Activated CD4-positive, alpha-beta T cell treated with anti-CD3 and anti-CD28 coated beads for 36 hours (primary cell): ENCODE data around the gene SLX4IP. TPM values are rescaled to one million over a fixed set of nuclear protein-coding genes. Genes with fewer than 3 reads are reported as not detected.
A peak's percentile ranks its signal among the peaks of the same experiment; 100 is the strongest.

Source experiments
- ATAC-seq: fragments of 200-7000 bp; cut with Tn5 transposase; one replicate; pipeline ENCODE4 v1.10.0; 2021; ENCODE audit warnings: mild to moderate bottlenecking, moderate library complexity
- CTCF ChIA-PET: fragments of 350-600 bp; sonication (Branson Sonifier 250); formaldehyde crosslinking; loops from one replicate; lab custom pipeline; 2021; ENCODE audit warnings: antibody characterized with exemption; lab: Charles Lee
- POLR2A ChIA-PET: fragments of 350-600 bp; sonication (Branson Sonifier 250); formaldehyde crosslinking; loops from one replicate; lab custom pipeline; 2021; ENCODE audit warnings: antibody characterized with exemption, inconsistent platforms; lab: Charles Lee
- DNase-seq: peaks from one replicate; pipeline ENCODE4 v3.0.0-alpha.2; 2020
- H3K27ac Mint-ChIP-seq: one replicate; pipeline ENCODE4 v1.8.0; 2021; ENCODE audit warnings: mixed read lengths
- H3K27me3 Mint-ChIP-seq: one replicate; pipeline ENCODE4 v1.8.0; 2021; ENCODE audit warnings: mixed read lengths
- H3K36me3 Mint-ChIP-seq: one replicate; pipeline ENCODE4 v1.8.0; 2021; ENCODE audit warnings: low read depth, mixed read lengths
- H3K4me1 Mint-ChIP-seq: one replicate; pipeline ENCODE4 v1.8.0; 2021; ENCODE audit warnings: mixed read lengths
- H3K4me3 Mint-ChIP-seq: one replicate; pipeline ENCODE4 v1.8.0; 2021; ENCODE audit warnings: mild to moderate bottlenecking, moderate library complexity, mixed read lengths
- H3K9me3 Mint-ChIP-seq: one replicate; pipeline ENCODE4 v1.8.0; 2021; ENCODE audit warnings: low read depth, mixed read lengths
- intact Hi-C, 2 experiments: fragments of 100-400 bp; cut with DNase I in 1 of 2; cut with micrococcal nuclease in 1 of 2; formaldehyde crosslinking; loops; one replicate each; pipeline versions ENCODE4 v1.14.2 to v1.15.1; 2022 to 2024; cut with DNase I, micrococcal nuclease
- total RNA-seq, 2 experiments: library from RNA; stranded (reverse); gene quantifications; one replicate each; pipeline ENCODE4 v1.2.3, GENCODE V29; 2021

The SLX4IP gene
- total RNA-seq, 2 experiments from 2014 or later = 7.4 to 7.8 TPM

GRCh38 chr20:10467681-10468339 lies 32.7 kb downstream of the SLX4IP start:
- Mint-ChIP-seq H3K4me3 (no peak overlapping the region), H3K36me3 (peaks cover 16% of the 10 kb centered on the region), H3K27me3 (no peaks in the 10 kb centered on the region), H3K9me3 (no peaks in the 10 kb centered on the region), H3K27ac (no peak overlapping the region), H3K4me1 (peaks cover 6% of the 10 kb centered on the region)
- ATAC-seq (no peak), DNase-seq (no peak)
- POLR2A ChIA-PET = interaction anchor here (0.7 kb wide), 1 partner anchor 34 kb away, joined by 3 read pairs; no protein-coding TSS in a partner anchor
- intact Hi-C loops = loop anchor here in 1 of 2 experiments (5.0 kb wide), 1 partner anchor 1074 kb away; no protein-coding TSS in a partner anchor
- CTCF ChIA-PET = interaction anchor here (0.7 kb wide), 1 partner anchor 21 kb away, joined by 3 read pairs; no protein-coding TSS in a partner anchor

GRCh38 chr20:10468340-10468845 lies 33.3 kb downstream of the SLX4IP start:
- DNase-seq (no peak), ATAC-seq (no peak)
- intact Hi-C loops = loop anchor here in 1 of 2 experiments (5.0 kb wide), 1 partner anchor 1074 kb away; no protein-coding TSS in a partner anchor
- no peaks in the 10 kb centered on the region for H3K27me3 Mint-ChIP-seq
- H3K36me3 Mint-ChIP-seq = peaks cover 11% of the 10 kb centered on the region
- POLR2A ChIA-PET = interaction anchor here (0.7 kb wide), 1 partner anchor 35 kb away, joined by 3 read pairs; no protein-coding TSS in a partner anchor
- no peaks in the 10 kb centered on the region for H3K9me3 Mint-ChIP-seq
- CTCF ChIA-PET = interaction anchor here (0.8 kb wide), 2 partner anchors 35 to 116 kb away, joined by 3 read pairs; no protein-coding TSS in a partner anchor
- no peak overlapping the region for H3K27ac Mint-ChIP-seq
- no peak overlapping the region for H3K4me3 Mint-ChIP-seq
- peaks cover 5% of the 10 kb centered on the region for H3K4me1 Mint-ChIP-seq

- CTCF ChIA-PET = interaction anchor here (0.8 kb wide), 2 partner anchors 34 to 117 kb away, joined by 3 read pairs; no protein-coding TSS in a partner anchor
- POLR2A ChIA-PET = no interaction called here
- Mint-ChIP-seq H3K36me3 (peaks cover 4% of the 10 kb centered on the region), H3K27me3 (no peaks in the 10 kb centered on the region), H3K27ac (no peak overlapping the region), H3K4me3 (no peak overlapping the region), H3K9me3 (no peaks in the 10 kb centered on the region), H3K4me1 (peaks cover 5% of the 10 kb centered on the region)
- ATAC-seq (no peak), DNase-seq (no peak)
- intact Hi-C loops = loop anchor here in 1 of 2 experiments (1.0 to 5.0 kb wide), 2 partner anchors 67 to 1073 kb away; no protein-coding TSS in a partner anchor
Measured at GRCh38 chr20:10469056-10469455, 34.0 kb downstream of the SLX4IP start.

GRCh38 chr20:10469599-10469998 lies 34.5 kb downstream of the SLX4IP start:
- Mint-ChIP-seq H3K4me3 (no peak overlapping the region), H3K27me3 (no peaks in the 10 kb centered on the region), H3K9me3 (no peaks in the 10 kb centered on the region), H3K27ac (no peak overlapping the region), H3K4me1 (peaks cover 5% of the 10 kb centered on the region), H3K36me3 (peaks cover 4% of the 10 kb centered on the region)
- intact Hi-C loops = loop anchor here in 1 of 2 experiments (1.0 to 5.0 kb wide), 2 partner anchors 67 to 1073 kb away; no protein-coding TSS in a partner anchor
- POLR2A ChIA-PET = no interaction called here
- DNase-seq (peak; percentile 31), ATAC-seq (peak; percentile 64)
- CTCF ChIA-PET = no interaction called here

GRCh38 chr20:10470276-10470675 lies 35.2 kb downstream of the SLX4IP start:
- Mint-ChIP-seq H3K36me3 (peaks cover 2% of the 10 kb centered on the region), H3K4me1 (peaks cover 5% of the 10 kb centered on the region), H3K9me3 (no peaks in the 10 kb centered on the region), H3K27me3 (no peaks in the 10 kb centered on the region), H3K4me3 (no peak overlapping the region), H3K27ac (no peak overlapping the region)
- no peak for ATAC-seq
- ChIA-PET CTCF (no interaction called here), POLR2A (no interaction called here)
- DNase-seq = no peak
- intact Hi-C loops = no loop called here

GRCh38 chr20:10472871-10473270 lies 37.8 kb downstream of the SLX4IP start:
- H3K27ac Mint-ChIP-seq = no peak overlapping the region
- peaks cover 2% of the 10 kb centered on the region for H3K36me3 Mint-ChIP-seq
- H3K4me3 Mint-ChIP-seq = no peak overlapping the region
- ATAC-seq = no peak
- no peak for DNase-seq
- H3K9me3 Mint-ChIP-seq = no peaks in the 10 kb centered on the region
- intact Hi-C loops = no loop called here
- POLR2A ChIA-PET = interaction anchor here (0.7 kb wide), 1 partner anchor 863 kb away, joined by 3 read pairs; no protein-coding TSS in a partner anchor
- CTCF ChIA-PET = interaction anchor here (0.8 kb wide), 1 partner anchor 52 kb away, joined by 3 read pairs; no protein-coding TSS in a partner anchor
- peaks cover 8% of the 10 kb centered on the region for H3K4me1 Mint-ChIP-seq
- H3K27me3 Mint-ChIP-seq = no peaks in the 10 kb centered on the region

GRCh38 chr20:10474606-10475184 lies 39.6 kb downstream of the SLX4IP start:
- CTCF ChIA-PET = interaction anchor here (0.8 to 1.2 kb wide), 2 partner anchors 62 to 174 kb away, joined by 3 to 4 read pairs; no protein-coding TSS in a partner anchor
- H3K36me3 Mint-ChIP-seq = peaks cover 2% of the 10 kb centered on the region
- POLR2A ChIA-PET = no interaction called here
- H3K4me1 Mint-ChIP-seq = peaks cover 3% of the 10 kb centered on the region
- ATAC-seq (no peak), DNase-seq (no peak)
- no peak overlapping the region for H3K4me3 Mint-ChIP-seq
- intact Hi-C loops = no loop called here
- H3K27ac Mint-ChIP-seq = no peak overlapping the region
- no peaks in the 10 kb centered on the region for H3K27me3 Mint-ChIP-seq
- H3K9me3 Mint-ChIP-seq = no peaks in the 10 kb centered on the region

- intact Hi-C loops = no loop called here
- H3K4me1 Mint-ChIP-seq = peaks cover 3% of the 10 kb centered on the region
- CTCF ChIA-PET = interaction anchor here (0.8 to 1.2 kb wide), 2 partner anchors 62 to 173 kb away, joined by 3 to 4 read pairs; no protein-coding TSS in a partner anchor
- no peaks in the 10 kb centered on the region for H3K9me3 Mint-ChIP-seq
- DNase-seq (no peak), ATAC-seq (peak; percentile 44)
- POLR2A ChIA-PET = no interaction called here
- H3K36me3 Mint-ChIP-seq = no peaks in the 10 kb centered on the region
- no peak overlapping the region for H3K27ac Mint-ChIP-seq
- H3K27me3 Mint-ChIP-seq = no peaks in the 10 kb centered on the region
- no peak overlapping the region for H3K4me3 Mint-ChIP-seq
Measured at GRCh38 chr20:10475225-10475624, 40.1 kb downstream of the SLX4IP start.

- H3K4me3 Mint-ChIP-seq = no peak overlapping the region
- ChIA-PET CTCF (no interaction called here), POLR2A (no interaction called here)
- intact Hi-C loops = no loop called here
- no peaks in the 10 kb centered on the region for H3K27me3 Mint-ChIP-seq
- no peak for ATAC-seq
- no peaks in the 10 kb centered on the region for H3K36me3 Mint-ChIP-seq
- peaks cover 3% of the 10 kb centered on the region for H3K4me1 Mint-ChIP-seq
- peak; percentile 11 for DNase-seq
- H3K27ac Mint-ChIP-seq = no peak overlapping the region
- H3K9me3 Mint-ChIP-seq = no peaks in the 10 kb centered on the region
Measured at GRCh38 chr20:10476319-10476724, 41.2 kb downstream of the SLX4IP start.

GRCh38 chr20:10478205-10478604 lies 43.1 kb downstream of the SLX4IP start:
- CTCF ChIA-PET = no interaction called here
- peaks cover 3% of the 10 kb centered on the region for H3K4me1 Mint-ChIP-seq
- H3K36me3 Mint-ChIP-seq = no peaks in the 10 kb centered on the region
- intact Hi-C loops = no loop called here
- H3K9me3 Mint-ChIP-seq = no peaks in the 10 kb centered on the region
- ATAC-seq = peak; percentile 33
- no peak overlapping the region for H3K4me3 Mint-ChIP-seq
- no peaks in the 10 kb centered on the region for H3K27me3 Mint-ChIP-seq
- POLR2A ChIA-PET = no interaction called here
- no peak overlapping the region for H3K27ac Mint-ChIP-seq
- no peak for DNase-seq

- no peak overlapping the region for H3K4me3 Mint-ChIP-seq
- no peaks in the 10 kb centered on the region for H3K9me3 Mint-ChIP-seq
- ChIA-PET POLR2A (no interaction called here), CTCF (no interaction called here)
- no peak overlapping the region for H3K27ac Mint-ChIP-seq
- DNase-seq = no peak
- H3K27me3 Mint-ChIP-seq = no peaks in the 10 kb centered on the region
- intact Hi-C loops = no loop called here
- peaks cover 3% of the 10 kb centered on the region for H3K4me1 Mint-ChIP-seq
- no peaks in the 10 kb centered on the region for H3K36me3 Mint-ChIP-seq
- ATAC-seq = no peak
Measured at GRCh38 chr20:10478930-10479329, 43.8 kb downstream of the SLX4IP start.
